ENCODE results near the gene YAF2. TPM values are rescaled to one million over a fixed set of nuclear protein-coding genes. Genes with fewer than 3 reads are reported as not detected.
A peak's percentile ranks its signal among the peaks of the same experiment; 100 is the strongest.

The YAF2 gene
- total and polyA plus RNA-seq, 2 of the 13 experiments (the other 11 are each of a cell fraction or from before 2014, with no cell fraction given), result 8.4 to 11.7 TPM

GRCh38 chr12:42144408-42145196 is 93.4 kb downstream of the YAF2 start, which contains the start of gene GXYLT1 (continued):
- TF ChIP-seq UBTF (CRISPR knock-in tag; IDR thresholded peaks at IDR 0.05) (peak; percentile 97), TAF1 (CRISPR knock-in tag; IDR thresholded peaks at IDR 0.05) (peak; percentile 88), MAFK (conservative IDR thresholded peaks at IDR 0.05 in 1 of 2, IDR thresholded peaks at IDR 0.05 in 1 of 2; ENCODE audit: low read length in 2 of 2) (no peak), CTCF (CRISPR knock-in tag; IDR thresholded peaks at IDR 0.05) (no peak; the same call in 1 of the 2 replicates), ZNF280D (CRISPR knock-in tag; IDR thresholded peaks at IDR 0.05) (no peak), SRSF1 (optimal IDR thresholded peaks at IDR 0.05; ENCODE audit: low read depth, low read length) (no peak), RAD21 (CRISPR knock-in tag; IDR thresholded peaks at IDR 0.05) (no peak; the same call in 1 of the 2 replicates), ZNF850 (CRISPR knock-in tag; conservative IDR thresholded peaks at IDR 0.05) (no peak), AGO2 (optimal IDR thresholded peaks at IDR 0.05; ENCODE audit: low read depth, low read length) (peak; percentile 55), KDM4B (CRISPR knock-in tag; IDR thresholded peaks at IDR 0.05) (no peak), TCF12 (IDR thresholded peaks at IDR 0.05) (no peak), TCF12 (CRISPR knock-in tag; IDR thresholded peaks at IDR 0.05) (peak; percentile 70; the same call in 1 of the 2 replicates), MEIS1 (CRISPR knock-in tag; IDR thresholded peaks at IDR 0.05; ENCODE audit: borderline replicate concordance) (no peak), ZFYVE20 (CRISPR knock-in tag; IDR thresholded peaks at IDR 0.05; ENCODE audit: borderline replicate concordance, low read depth) (0 out of 2 replicates have a peak, but pooled peaks have one; percentile 44), THRA (CRISPR knock-in tag; IDR thresholded peaks at IDR 0.05; ENCODE audit: borderline replicate concordance) (peak; percentile 31; the same call in 1 of the 2 replicates), THAP11 (CRISPR knock-in tag; IDR thresholded peaks at IDR 0.05) (peak; percentile 73; the same call in 1 of the 2 replicates), ZNF800 (CRISPR knock-in tag; IDR thresholded peaks at IDR 0.05) (peak; percentile 98), SIN3A (IDR thresholded peaks at IDR 0.05; ENCODE audit: borderline replicate concordance, low read depth, low read length) (peak; percentile 56; the same call in 1 of the 2 replicates)

Data from HepG2 (cell line).